ENCODE results near the gene KRTAP5-7. TPM values are rescaled to one million over a fixed set of nuclear protein-coding genes. Genes with fewer than 3 reads are reported as not detected.

The KRTAP5-7 gene
- total and polyA plus RNA-seq, 11 donors: not detected

- no peaks in the 10 kb centered on the region for H3K4me1 ChIP-seq
- TF ChIP-seq CTCF (IDR thresholded peaks at IDR 0.05) (no peak), POLR2A (IDR thresholded peaks at IDR 0.05) (no peak)
- no peaks in the 10 kb centered on the region for H3K27me3 ChIP-seq
- WGBS, 4 donors: 62 to 77% (median 66%) methylated on average over 3 of the region's 3 CpGs
- intact Hi-C loops (cut with DNase I): no loop called here
- H3K4me3 ChIP-seq: no peak overlapping the region
- no peak overlapping the region for H3K27ac ChIP-seq
- peaks cover 0 to 6% (median 0%) of the 10 kb centered on the region in 12 donors for H3K9me3 ChIP-seq
- DNase-seq (no peak), ATAC-seq (no peak)
- no peaks in the 10 kb centered on the region for H3K36me3 ChIP-seq
These were observed 1.7 kb upstream of the KRTAP5-7 start for GRCh38 chr11:71525188-71525937.

GRCh38 chr11:71525938-71526495, 1.1 kb upstream of the KRTAP5-7 start:
- intact Hi-C loops (cut with DNase I): no loop called here
- Histone ChIP-seq H3K9me3 (peaks cover 0 to 6% (median 0%) of the 10 kb centered on the region in 12 donors), H3K36me3 (no peaks in the 10 kb centered on the region), H3K27me3 (no peaks in the 10 kb centered on the region), H3K4me3 (no peak overlapping the region), H3K27ac (no peak overlapping the region), H3K4me1 (no peaks in the 10 kb centered on the region)
- DNase-seq (no peak), ATAC-seq (no peak)
- WGBS, 4 donors: 82 to 83% (median 82%) methylated on average over 2 of the region's 2 CpGs
- no peak for TF ChIP-seq POLR2A (IDR thresholded peaks at IDR 0.05)
- TF ChIP-seq CTCF (IDR thresholded peaks at IDR 0.05): no peak

GRCh38 chr11:71527576-71528210, 626 bp downstream of the KRTAP5-7 start:
- WGBS, 4 donors: 85 to 91% (median 88%) methylated on average over 6 of the region's 6 CpGs
- no peaks in the 10 kb centered on the region for H3K36me3 ChIP-seq
- TF ChIP-seq CTCF (IDR thresholded peaks at IDR 0.05) (no peak), POLR2A (IDR thresholded peaks at IDR 0.05) (no peak)
- no peak overlapping the region for H3K4me3 ChIP-seq
- H3K9me3 ChIP-seq: peaks cover 0 to 6% (median 0%) of the 10 kb centered on the region in 12 donors
- H3K27me3 ChIP-seq: no peaks in the 10 kb centered on the region
- no peak overlapping the region for H3K27ac ChIP-seq
- intact Hi-C loops (cut with DNase I): no loop called here
- no peak for ATAC-seq
- no peaks in the 10 kb centered on the region for H3K4me1 ChIP-seq
- DNase-seq: no peak

- intact Hi-C loops (cut with DNase I): no loop called here
- Histone ChIP-seq H3K27ac (no peak overlapping the region), H3K4me3 (no peak overlapping the region), H3K27me3 (no peaks in the 10 kb centered on the region), H3K36me3 (no peaks in the 10 kb centered on the region), H3K4me1 (no peaks in the 10 kb centered on the region), H3K9me3 (peaks cover 0 to 2% (median 0%) of the 10 kb centered on the region in 12 donors)
- WGBS, 4 donors: 83 to 89% (median 86%) methylated on average over 11 of the region's 11 CpGs
- DNase-seq (no peak), ATAC-seq (no peak)
- no peak for TF ChIP-seq POLR2A (IDR thresholded peaks at IDR 0.05)
- no peak for TF ChIP-seq CTCF (IDR thresholded peaks at IDR 0.05)
These were observed 3.5 kb downstream of the KRTAP5-7 start for GRCh38 chr11:71530602-71531001.

Measured in heart left ventricle (tissue), 16 donors.